Muscle of leg (tissue), 11 donors: ENCODE results near the gene ARID5A. TPM values are rescaled to one million over a fixed set of nuclear protein-coding genes. Genes with fewer than 3 reads are reported as not detected.

Experiments used
- DNase-seq: peaks from one replicate; pipeline ENCODE4 v3.0.0; 2013
- H3K27ac ChIP-seq: one replicate; pipeline ENCODE4 v1.5.1; 2013; ENCODE audit warnings: mild to moderate bottlenecking, low read length, control low read depth
- H3K27me3 ChIP-seq: one replicate; pipeline ENCODE4 v1.6.1; 2013; ENCODE audit warnings: low read length; ENCODE audit not compliant: control insufficient read depth, insufficient read depth
- H3K36me3 ChIP-seq: one replicate; pipeline ENCODE4 v1.6.1; 2013; ENCODE audit warnings: low read length; ENCODE audit not compliant: control insufficient read depth, insufficient read depth
- H3K4me1 ChIP-seq: one replicate; pipeline ENCODE4 v1.6.1; 2013; ENCODE audit warnings: low read length; ENCODE audit not compliant: control insufficient read depth, insufficient read depth
- H3K4me3 ChIP-seq: one replicate; pipeline ENCODE4 v1.5.1; 2013; ENCODE audit warnings: low read length, control low read depth
- H3K9me3 ChIP-seq: replicated peaks from 2 replicates; pipeline ENCODE4 v1.6.1; 2013; ENCODE audit warnings: low read depth, low read length; ENCODE audit not compliant: control insufficient read depth
- WGBS: methylation state at CpG from one replicate; pipeline ENCODE4 v1.1.5; 2013; ENCODE audit warnings: missing lambda C conversion rate; ENCODE audit not compliant: insufficient coverage; 5-methylcytosine and 5-hydroxymethylcytosine counted together
- polyA plus RNA-seq, 8 donors: library from polyadenylated mRNA; unstranded; fragments of 120-200 nt; gene quantifications; one replicate each; pipeline versions ENCODE4 v1.2.1 to v1.2.3, GENCODE V29; 2013; ENCODE audit warnings: inconsistent platforms in 1 of 8, low replicate concordance in 1 of 8; ENCODE audit not compliant: insufficient read length in 8 of 8, insufficient read depth in 1 of 8
- total RNA-seq: library from RNA; stranded (reverse); fragments of 120-200 nt; gene quantifications from one replicate; pipeline ENCODE4 v1.2.4, GENCODE V29; 2013

The ARID5A gene
- total and polyA plus RNA-seq, 9 donors: 10.8 to 26.7 (median 22.6) TPM

DNA sequence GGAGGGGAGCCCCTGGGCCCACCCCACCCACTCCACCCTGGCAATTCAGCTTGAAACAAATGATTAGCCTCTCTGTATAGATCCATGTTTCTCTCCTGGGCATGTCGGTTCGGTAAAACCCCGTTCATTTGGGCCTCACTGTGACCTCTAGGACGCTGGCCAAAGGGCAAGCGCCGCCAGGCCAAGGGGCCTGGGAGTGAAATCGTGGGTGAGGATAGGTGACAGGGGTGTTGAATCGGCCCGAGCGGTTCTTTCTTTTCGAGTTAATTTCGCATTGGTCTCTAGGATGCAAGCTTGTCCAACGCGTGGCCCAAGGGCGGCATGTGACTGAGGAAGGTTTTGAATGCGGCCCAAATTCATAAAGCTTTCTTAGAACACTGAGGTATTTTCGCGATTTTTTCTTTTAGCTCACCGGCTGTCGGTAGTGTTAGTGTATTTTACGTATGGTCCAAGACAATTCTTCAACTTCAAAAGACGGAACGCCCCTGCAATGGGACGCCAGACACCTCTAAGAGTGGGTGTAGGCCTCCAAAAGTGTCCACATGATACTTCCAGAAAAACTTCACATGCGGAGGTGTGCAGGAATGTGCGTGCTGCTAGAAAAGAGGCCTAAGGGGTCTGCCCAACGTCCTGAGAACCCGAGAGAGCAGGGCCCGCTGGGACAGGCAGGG, 9.8 kb upstream of the ARID5A start:
- Histone ChIP-seq H3K4me1 (peaks cover 57% of the 10 kb centered on the region), H3K9me3 (no peaks in the 10 kb centered on the region), H3K27me3 (peaks cover 29% of the 10 kb centered on the region), H3K36me3 (no peaks in the 10 kb centered on the region), H3K4me3 (peak overlapping the region; percentile 54), H3K27ac (peak overlapping the region; percentile 76)
- WGBS: 78% methylated on average over 21 of the region's 29 CpGs
- DNase-seq: no peak

GRCh38 chr2:96527286-96528005, 9.1 kb upstream of the ARID5A start:
- Histone ChIP-seq H3K27me3 (peaks cover 23% of the 10 kb centered on the region), H3K4me1 (peaks cover 63% of the 10 kb centered on the region), H3K36me3 (no peaks in the 10 kb centered on the region), H3K27ac (peak overlapping the region; percentile 80), H3K4me3 (peak overlapping the region; percentile 54), H3K9me3 (no peaks in the 10 kb centered on the region)
- WGBS: 5% methylated on average over 25 of the region's 51 CpGs
- peak; percentile 70 for DNase-seq

GRCh38 chr2:96528006-96528699, 8.4 kb upstream of the ARID5A start:
- Histone ChIP-seq H3K9me3 (no peaks in the 10 kb centered on the region), H3K27me3 (peaks cover 21% of the 10 kb centered on the region), H3K36me3 (no peaks in the 10 kb centered on the region), H3K4me3 (peak overlapping the region; percentile 27), H3K4me1 (peaks cover 70% of the 10 kb centered on the region), H3K27ac (peak overlapping the region; percentile 80)
- peak; percentile 74 for DNase-seq
- 47% methylated on average over 5 of the region's 14 CpGs for WGBS

DNA sequence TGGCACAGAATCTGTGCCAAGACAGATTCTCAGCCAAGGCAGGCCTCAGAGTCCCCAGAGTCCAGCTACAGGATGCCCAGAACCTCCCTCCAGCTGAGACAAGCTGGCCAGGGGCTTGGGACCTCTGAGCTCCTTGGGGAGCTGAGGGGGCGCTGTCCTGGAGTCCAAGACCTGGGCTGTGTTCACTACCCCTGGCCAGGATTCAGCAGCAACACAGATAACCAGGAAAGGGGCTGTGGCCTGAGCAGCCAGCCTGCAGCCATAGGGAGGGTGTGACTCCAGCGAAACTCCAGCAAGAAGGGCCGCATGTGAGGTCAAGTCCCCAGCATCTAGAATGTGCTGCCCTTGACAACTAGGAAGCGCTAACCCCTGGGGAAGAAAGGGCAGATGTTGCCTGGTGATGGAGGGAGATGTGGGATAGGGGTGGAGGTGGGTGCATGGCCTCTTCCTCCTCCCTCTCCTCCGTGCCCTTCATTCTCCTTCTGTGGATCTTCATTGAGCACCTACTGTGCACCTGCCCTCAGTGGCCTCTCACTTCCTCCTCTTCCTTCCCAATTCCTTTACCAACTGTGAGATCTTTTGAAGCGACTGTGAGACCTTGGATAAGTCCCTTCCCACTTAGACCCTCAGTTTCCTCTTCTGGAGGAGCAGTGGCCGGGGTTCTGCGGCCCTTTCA, 7.7 kb upstream of the ARID5A start:
- H3K27me3 ChIP-seq: peaks cover 17% of the 10 kb centered on the region
- DNase-seq: no peak
- H3K36me3 ChIP-seq: no peaks in the 10 kb centered on the region
- 91% methylated on average over 5 of the region's 8 CpGs for WGBS
- H3K27ac ChIP-seq: peak overlapping the region; percentile 80
- H3K4me3 ChIP-seq: no peak overlapping the region
- no peaks in the 10 kb centered on the region for H3K9me3 ChIP-seq
- H3K4me1 ChIP-seq: peaks cover 73% of the 10 kb centered on the region

GRCh38 chr2:96529376-96530143, 7.0 kb upstream of the ARID5A start:
- H3K27ac ChIP-seq: no peak overlapping the region
- 88% methylated on average over 7 of the region's 9 CpGs for WGBS
- no peak overlapping the region for H3K4me3 ChIP-seq
- peaks cover 14% of the 10 kb centered on the region for H3K27me3 ChIP-seq
- H3K9me3 ChIP-seq: no peaks in the 10 kb centered on the region
- peaks cover 78% of the 10 kb centered on the region for H3K4me1 ChIP-seq
- no peaks in the 10 kb centered on the region for H3K36me3 ChIP-seq
- DNase-seq: no peak

DNA sequence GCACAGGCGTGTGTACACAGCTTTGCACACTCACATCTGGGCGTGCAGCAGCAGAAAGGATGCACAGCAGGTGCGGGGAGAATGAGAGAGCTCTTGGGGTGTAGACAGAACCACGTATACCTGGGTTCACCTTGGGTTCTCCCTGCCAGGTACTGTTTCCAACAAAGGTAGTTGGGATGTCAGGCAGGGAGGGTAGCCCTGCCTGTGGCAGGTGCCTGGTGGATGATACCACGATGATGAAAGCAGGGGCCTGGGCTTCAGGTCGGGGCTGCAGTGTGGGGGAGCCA, 6.5 kb upstream of the ARID5A start:
- no peaks in the 10 kb centered on the region for H3K36me3 ChIP-seq
- H3K9me3 ChIP-seq: no peaks in the 10 kb centered on the region
- 74% methylated on average over 6 of the region's 6 CpGs for WGBS
- no peak overlapping the region for H3K4me3 ChIP-seq
- H3K4me1 ChIP-seq: peaks cover 84% of the 10 kb centered on the region
- no peak overlapping the region for H3K27ac ChIP-seq
- no peak for DNase-seq
- H3K27me3 ChIP-seq: peaks cover 9% of the 10 kb centered on the region

DNA sequence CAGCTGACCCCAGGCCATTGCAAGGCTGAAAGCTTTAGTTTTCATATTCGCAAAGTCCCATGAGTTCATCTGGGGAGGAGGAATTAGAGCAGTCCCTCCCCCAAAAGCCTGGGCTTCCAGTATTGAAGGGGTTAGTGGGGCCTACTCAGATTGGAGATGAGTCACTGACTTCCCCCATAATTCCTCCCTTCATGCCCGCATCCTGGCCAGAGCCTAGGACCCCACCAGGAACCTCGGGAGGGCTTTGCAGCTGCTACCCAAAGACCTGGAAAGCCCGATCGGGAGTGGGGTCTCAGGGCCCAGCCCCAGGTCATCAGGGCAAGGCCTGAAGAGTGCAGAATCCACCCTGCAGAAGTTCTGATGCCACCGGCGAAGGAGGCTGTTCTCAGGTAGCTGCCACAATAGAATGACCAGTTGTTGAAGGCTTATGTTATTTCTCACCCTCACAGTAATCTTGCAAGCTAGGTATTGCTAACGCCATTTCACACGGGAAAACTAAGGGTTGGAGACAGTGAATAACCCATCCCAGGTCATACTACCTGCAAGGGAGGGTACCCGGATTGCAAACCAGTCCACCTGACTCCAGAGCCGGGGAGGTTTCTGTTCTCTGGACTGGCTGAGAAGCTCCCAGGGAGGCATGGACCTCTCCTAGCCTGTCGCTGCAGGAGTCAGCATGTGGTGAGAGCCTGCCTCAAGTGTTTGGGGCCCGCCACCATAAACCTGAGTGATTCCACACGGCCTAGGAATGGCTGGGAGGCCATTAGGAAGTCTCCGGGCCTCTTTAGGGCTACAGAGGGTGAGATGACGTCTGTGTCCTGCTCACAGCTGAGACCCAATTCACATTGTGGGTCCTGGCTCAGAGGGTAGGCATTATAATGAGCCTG, 5.8 kb upstream of the ARID5A start:
- 72% methylated on average over 11 of the region's 16 CpGs for WGBS
- no peak overlapping the region for H3K4me3 ChIP-seq
- no peaks in the 10 kb centered on the region for H3K36me3 ChIP-seq
- H3K4me1 ChIP-seq: peaks cover 90% of the 10 kb centered on the region
- H3K9me3 ChIP-seq: no peaks in the 10 kb centered on the region
- DNase-seq: no peak
- H3K27ac ChIP-seq: no peak overlapping the region
- H3K27me3 ChIP-seq: peaks cover 5% of the 10 kb centered on the region

- H3K27ac ChIP-seq: peak overlapping the region; percentile 88
- no peaks in the 10 kb centered on the region for H3K9me3 ChIP-seq
- H3K4me3 ChIP-seq: peak overlapping the region; percentile 0
- DNase-seq: no peak
- H3K4me1 ChIP-seq: peaks cover 95% of the 10 kb centered on the region
- peaks cover 4% of the 10 kb centered on the region for H3K27me3 ChIP-seq
- WGBS: 57% methylated on average over 1 of the region's 9 CpGs
- no peaks in the 10 kb centered on the region for H3K36me3 ChIP-seq
These were observed 5.2 kb upstream of the ARID5A start for GRCh38 chr2:96531366-96531765.

DNA sequence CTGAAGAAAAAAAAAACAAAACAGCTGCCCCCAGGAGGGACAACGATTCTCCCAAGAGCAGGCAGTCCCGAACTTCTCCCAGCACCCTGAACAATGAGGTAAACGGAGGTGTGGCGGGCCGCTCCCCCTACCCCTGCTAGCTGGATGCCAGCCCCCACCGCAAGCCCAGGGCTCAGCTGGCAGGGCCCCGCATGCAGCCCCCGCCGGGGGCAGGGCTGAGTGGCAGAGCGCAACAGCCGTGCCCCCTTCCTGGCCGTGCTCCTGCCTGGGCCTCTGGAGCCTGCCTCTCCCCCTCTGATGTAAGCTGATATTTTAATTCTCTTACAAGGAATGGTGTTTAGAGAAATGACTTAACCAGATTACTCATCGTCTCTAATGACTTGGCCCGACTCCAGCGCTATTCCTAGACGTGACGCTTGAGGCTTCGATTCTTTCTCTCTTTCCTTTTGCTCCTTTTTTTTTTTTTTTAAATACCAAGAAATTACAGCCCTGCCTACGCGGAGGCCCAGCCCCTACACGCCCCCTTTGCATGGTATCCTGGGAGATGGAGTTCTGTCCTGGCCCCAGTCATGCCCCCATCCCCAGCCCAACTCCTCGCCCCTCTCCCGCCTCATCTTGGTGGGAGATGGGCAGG, 4.6 kb upstream of the ARID5A start:
- 2% methylated on average over 11 of the region's 23 CpGs for WGBS
- no peaks in the 10 kb centered on the region for H3K36me3 ChIP-seq
- peak; percentile 99 for DNase-seq
- H3K4me3 ChIP-seq: peak overlapping the region; percentile 0
- H3K4me1 ChIP-seq: peaks cover 89% of the 10 kb centered on the region
- H3K27me3 ChIP-seq: no peaks in the 10 kb centered on the region
- H3K9me3 ChIP-seq: no peaks in the 10 kb centered on the region
- H3K27ac ChIP-seq: peak overlapping the region; percentile 88
